ENCODE results near the gene DNPEP. TPM values are rescaled to one million over a fixed set of nuclear protein-coding genes. Genes with fewer than 3 reads are reported as not detected.

Gene DNPEP
- 75.8 and 88.2 TPM in 2 replicates for total RNA-seq (2014; rRNA removed; shearing (Covaris generic))

DNA sequence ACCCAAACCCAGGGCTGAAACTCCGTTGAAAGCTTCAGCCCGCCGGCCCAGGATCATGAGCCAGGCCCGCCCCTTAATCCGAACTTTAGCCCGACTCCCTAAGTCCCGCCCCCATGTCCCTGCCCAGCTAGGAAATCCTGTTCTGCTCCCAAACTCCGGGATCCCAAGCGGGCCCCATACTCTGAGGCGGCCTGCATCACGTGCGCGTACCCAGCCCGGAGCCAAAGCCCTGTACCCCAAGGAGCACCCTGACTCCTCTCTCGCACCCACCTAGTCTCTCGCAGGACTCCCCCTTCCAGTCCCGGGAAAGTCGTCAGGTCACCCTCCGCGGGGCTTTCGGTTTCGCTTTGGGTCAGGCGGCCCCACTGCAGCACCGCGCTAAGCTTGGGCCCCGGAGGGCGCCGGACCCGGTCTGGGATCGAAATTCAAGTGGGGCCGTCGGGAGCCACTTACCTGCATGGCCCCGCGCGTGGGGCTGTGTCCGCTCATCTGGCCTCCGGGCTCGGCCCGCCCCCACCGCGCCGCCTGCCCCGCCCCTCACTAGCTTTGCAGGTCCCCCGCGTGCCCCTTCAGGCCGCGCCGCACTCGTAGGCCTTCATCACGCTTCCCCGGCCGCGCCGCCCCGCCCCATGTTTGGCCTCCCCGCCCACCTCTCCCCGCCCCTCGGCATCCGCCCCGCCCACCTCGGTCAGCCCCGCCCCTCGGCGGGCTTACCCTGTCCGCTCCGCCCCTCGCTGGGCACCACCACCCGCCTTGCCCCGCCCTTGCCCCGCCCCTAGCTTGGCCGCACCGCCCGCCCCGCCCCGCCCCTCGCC lies at the start of gene DNPEP:
DNPEP (minus strand) TSS at position 607 of the 815 bp plus-strand sequence; CDS start at position 489, 118 bp downstream.
- DNase-seq (ENCODE audit: low read depth): peak; percentile 79

DNA sequence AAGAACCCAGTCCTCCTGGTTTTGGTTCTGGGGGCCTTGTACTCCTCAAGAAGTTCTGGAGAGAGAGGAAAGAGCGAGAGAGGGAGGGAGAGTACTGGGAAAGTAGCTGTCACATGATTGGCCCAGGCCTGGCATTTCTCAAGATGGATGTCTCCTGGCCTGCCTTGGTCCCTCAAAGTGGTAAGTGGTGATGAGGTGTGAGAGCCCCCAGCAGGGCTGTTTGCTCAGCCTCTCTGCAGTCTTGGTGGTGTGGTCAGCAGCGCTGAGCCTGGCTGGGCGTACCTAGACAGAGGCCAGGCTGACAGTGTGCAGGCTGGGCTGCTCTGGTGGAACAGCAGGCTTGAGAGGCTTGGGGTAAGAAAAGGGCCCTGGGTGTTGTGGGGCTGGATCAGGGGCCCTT lies 49.4 kb upstream of the DNPEP start:
- no peak for DNase-seq (ENCODE audit: low read depth)

DNA sequence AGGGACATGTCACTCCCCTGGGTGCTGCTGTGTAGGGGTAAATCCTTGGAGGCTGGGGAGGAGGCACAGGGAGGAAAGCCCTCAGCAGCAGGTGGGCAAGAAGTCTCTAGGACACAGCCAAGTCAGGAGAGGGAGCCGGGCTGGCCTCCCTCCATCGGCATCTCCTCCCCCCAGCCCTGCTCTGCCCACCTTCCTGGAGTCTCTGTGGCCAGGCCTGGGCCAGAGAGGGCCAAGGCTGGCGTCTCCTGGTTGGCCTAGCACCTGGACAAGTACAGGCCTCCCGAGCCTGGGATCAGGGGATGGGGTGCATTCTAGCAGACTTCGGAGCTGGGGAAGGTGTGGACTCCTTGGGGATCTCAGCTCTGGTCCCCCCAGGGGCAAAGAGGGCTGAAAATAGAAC lies 48.8 kb upstream of the DNPEP start:
- no peak for DNase-seq (ENCODE audit: low read depth)

DNA sequence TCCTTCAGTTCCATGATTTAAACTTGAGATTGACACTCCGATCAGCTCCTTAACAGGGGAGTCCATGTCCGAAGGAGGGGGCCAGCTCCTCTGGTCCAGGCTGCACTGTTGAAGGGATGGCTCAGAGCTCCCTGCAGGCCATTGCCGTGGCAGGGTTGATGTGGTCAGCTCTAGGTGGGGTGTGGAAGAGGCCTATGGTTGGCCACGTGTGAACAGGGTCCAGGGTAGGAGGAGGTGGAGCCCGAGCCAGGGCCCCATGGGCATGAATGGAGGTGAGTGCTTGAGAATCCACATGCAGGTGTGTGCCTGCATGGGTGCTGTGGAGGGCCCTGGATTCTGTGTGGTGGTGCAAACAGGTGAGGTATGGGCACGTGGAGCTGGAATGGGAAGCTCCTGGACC lies 48.0 kb upstream of the DNPEP start:
- no peak for DNase-seq (ENCODE audit: low read depth)

DNA sequence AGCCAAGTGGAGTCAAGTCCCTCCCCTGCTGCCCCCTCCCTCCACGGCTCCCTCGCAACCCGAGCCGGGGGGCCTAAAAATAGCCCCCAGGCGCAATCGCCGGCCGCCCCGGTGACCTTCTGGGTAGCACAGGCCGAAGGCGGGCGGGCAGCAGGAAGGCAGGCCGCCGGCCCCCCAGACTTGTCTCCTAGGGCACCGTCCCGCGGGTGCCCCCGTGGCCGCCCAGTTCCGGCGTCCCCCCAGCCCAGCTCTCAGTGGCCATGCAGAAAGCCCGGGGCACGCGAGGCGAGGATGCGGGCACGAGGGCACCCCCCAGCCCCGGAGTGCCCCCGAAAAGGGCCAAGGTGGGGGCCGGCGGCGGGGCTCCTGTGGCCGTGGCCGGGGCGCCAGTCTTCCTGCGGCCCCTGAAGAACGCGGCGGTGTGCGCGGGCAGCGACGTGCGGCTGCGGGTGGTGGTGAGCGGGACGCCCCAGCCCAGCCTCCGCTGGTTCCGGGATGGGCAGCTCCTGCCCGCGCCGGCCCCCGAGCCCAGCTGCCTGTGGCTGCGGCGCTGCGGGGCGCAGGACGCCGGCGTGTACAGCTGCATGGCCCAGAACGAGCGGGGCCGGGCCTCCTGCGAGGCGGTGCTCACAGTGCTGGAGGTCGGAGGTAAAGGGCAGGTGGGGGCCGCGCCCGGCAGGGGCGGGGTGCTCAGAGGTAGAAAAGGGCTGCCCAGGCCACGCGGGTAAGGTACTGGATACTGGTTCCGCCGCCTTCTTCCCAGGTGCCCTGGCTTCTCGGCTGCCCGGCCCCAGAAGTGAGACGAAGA lies 47.2 kb upstream of the DNPEP start, which contains the start of gene SPEG:
SPEG (plus strand) TSS at position 126 of the 808 bp plus-strand sequence; CDS start at position 261, 135 bp downstream.
- no peak for DNase-seq (ENCODE audit: low read depth)

DNA sequence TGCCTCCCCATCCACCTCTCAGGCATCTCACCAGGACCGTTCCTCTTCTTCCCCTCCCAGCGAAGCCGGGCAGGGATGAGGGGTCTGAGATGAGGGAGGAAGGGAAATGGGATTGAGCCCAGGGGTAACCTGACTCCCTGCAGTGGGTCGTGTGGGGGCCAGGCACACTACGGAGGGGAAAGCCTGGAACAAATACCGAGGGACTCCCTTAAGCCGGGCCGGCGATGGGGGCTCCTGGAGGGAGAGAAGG lies 46.7 kb upstream of the DNPEP start:
- no peak for DNase-seq (ENCODE audit: low read depth)

DNA sequence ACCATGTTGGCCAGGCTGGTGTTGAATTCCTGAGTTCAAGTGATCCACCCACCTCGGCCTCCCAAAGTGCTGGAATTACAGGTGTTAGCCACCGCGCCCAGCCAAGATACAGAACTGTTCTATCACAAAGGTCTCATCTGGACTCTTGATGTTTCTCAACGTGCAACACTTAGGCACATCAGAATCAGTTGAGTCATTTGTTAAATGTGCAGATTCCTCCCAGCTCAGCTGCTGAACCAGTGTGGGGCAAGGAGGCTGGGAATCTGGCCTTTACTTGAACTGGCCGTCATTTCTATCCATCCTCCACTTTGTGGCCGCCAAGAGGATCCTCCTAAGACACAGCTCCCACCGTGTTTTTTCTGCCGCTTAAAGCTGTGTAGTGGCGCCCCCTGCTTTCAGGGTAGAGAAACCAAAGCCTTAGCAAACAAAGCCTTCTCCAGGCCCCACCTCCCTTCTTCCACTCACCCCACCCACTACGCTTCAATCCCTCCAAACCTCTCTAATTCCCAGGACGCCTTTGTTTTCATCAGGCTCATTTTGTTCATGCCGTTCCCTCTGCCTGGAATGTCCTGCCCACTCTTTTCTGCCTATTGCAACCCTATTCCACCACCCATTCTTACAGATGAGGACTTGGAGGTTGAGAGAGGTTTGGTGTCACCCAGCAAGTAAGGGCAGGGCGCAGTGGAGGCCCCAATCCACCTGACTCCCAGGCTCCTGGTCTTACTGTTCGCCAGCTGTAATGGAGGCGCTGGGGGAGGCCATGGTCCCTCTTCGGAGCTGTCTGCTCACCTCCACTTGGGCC lies 46.2 kb upstream of the DNPEP start:
- peak; percentile 25 for DNase-seq (ENCODE audit: low read depth)

DNA sequence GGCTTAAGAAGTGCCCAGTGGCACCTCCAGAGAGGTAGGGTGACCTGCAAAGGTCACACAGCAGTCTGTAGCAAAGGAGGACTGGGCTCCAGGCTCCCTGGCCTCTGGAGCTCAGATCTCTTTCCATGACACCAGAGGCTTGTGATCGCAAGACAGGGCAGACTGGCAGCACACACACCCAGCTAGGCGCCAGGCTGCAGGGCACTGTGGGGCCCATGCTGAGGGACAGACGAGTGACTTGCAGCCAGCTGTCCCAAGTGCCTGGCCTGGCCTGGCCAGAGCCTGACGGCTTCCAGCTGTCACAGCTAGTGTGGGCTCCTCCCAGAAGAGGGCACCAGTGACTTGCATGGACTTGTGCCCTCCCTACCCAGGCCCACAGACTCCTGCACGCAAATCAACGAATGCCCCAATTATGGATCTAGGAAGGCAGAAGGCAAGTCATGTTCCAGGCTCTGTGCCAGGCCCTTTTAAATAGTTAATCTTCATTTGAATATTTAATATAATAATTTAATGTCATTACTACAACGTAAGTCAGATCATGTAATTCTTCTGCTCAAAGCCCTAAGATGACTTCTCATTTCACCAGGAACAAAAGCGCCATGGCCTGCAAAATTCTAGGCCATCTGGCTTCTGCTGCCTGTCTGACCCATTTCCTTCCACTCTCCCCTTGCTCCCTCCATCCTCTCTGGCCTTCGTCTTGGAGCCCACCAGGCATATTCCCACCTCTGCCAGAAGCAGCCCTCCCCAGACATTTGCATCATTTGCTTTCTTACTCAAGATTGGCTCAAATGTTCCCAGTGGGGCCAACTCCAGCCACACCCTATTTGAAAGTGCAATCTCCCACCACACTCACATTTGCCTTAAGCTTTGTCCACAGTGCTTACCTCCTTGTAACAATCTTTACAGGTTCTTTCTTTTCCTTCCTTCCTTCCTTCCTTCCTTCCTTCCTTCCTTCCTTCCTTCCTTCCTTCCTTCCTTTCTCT lies 43.2 kb upstream of the DNPEP start:
- peak; percentile 61 for DNase-seq (ENCODE audit: low read depth)

DNA sequence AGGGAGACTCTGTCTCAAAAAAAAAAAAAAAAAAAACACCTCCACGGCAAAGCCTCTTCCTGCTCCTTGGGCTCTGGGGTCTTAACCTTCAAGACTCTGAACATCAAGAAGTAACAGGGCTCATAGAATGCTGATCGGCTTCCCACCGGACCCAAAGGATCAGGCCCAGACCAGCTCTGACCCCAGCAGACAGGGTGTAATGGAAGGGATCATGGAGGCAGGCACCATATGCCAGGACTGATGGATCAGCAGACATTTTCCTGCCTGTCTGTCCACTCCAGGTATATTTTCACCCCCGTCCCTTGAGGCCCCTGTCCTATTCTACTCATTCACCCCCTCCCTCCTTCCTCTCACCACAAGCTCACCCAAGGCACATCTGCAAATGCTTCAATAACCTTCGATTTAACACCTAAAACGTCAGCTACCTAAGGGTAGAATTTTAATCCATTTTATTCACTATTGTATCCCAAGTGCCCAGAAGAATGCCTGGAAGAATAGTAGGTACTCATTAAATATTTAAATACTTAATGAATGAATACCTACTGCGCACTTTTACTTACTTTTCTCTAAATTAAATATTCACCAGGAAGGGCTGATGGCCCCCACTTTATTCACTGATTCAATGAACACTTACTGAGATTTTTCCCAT lies 42.4 kb upstream of the DNPEP start:
- no peak for DNase-seq (ENCODE audit: low read depth)

DNA sequence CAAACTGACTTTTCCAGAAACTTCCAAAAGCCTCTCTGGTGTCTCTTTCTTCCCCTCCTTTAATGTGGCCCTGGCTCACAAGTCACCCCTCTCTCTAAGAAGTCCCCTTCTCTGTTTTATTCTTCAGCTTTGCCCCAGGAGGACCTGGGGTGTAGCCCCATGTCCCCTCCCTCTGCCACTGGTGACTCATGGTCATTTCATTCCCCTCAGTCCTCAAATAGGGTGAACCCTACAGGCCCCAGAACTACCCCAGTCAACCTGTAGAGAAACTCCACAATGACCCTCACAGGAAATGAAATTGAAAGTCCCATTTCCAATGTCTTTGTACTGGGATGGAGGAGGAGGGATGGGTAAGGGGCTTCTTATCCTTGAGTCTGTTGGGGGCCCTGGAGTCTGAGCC lies 40.8 kb upstream of the DNPEP start:
- no peak for DNase-seq (ENCODE audit: low read depth)

DNA sequence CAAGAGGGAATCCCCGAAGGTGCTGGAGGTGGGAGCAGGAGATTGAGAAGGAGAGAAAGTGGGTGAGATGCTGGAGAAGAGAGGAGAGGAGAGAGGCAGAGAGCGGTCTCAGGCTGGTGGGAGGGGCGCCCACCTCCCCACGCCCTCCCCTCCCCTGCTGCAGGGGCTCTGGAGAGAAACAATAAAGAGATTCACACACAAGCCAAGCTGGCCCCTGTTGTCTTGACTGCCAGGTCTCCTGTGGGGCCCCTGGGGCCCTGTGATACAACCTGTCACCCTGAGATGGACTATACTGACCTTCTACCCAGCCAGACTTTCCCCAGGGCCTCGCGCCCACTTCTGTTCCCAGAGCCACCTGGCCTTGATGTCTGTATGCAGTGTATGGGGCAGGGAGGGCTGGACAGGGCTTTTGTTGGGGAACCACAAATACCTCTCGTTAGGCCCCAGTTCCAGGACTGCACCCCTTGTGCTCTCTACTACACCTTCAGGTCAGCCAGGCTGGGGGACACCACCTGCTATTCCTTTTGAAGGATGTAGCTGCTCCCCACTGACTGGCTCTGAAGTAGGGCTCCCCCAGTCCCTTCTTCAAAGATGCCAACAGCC lies 38.9 kb upstream of the DNPEP start:
- no peak for DNase-seq (ENCODE audit: low read depth)

DNA sequence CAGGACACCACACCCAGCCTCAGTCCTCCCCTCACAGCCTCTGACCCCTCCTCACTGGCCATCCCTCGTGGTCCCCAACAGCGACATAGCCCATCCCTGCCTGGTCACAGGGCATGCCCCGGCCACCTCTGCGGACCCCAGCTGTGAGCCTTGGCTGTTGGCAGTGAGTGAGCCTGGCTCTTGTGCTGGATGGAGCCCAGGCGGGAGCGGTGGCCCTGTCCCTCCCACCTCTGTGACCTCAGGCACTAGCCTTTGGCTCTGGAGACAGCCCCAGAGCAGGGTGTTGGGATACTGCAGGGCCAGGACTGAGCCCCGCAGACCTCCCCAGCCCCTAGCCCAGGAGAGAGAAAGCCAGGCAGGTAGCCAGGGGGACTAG lies 38.3 kb upstream of the DNPEP start:
- DNase-seq (ENCODE audit: low read depth): no peak

DNA sequence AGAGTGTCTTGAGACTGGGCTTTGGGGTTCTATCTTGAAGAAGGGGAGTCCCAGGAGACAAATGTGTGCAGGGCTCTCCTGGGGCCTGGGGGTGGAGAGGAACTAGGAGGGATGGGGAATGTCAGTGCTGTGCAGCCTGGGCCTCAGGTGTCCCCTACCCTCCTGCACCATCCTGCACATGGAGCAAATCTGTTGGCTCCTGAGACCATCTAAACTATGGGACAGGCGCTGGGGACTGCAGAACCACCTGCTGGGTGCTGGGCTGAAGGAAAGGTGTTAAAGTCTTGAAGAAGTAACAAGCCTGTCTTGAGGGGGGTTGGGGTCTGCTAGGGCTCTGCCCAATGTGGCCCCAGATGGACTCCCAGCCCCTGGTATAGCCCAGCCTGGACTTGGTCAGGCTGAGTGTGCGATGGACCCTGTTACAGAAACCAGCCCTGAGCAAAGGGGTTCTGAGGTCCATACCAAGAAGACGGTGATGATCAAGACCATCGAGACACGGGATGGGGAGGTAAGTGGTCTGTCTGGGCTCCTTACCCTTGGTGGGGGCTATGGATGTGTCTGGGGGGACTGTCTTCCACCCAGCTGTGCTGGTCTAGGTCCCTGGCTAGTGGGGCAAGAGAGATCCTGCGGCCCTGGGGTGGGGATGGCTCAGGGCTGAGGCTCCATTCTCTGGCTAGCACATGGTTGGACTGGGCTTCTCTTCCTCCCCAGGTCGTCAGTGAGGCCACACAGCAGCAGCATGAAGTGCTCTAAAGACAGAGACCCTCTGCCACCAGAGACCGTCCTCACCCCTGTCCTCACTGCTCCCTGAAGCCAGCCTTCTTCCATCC lies 37.7 kb upstream of the DNPEP start:
- no peak for DNase-seq (ENCODE audit: low read depth)

DNA sequence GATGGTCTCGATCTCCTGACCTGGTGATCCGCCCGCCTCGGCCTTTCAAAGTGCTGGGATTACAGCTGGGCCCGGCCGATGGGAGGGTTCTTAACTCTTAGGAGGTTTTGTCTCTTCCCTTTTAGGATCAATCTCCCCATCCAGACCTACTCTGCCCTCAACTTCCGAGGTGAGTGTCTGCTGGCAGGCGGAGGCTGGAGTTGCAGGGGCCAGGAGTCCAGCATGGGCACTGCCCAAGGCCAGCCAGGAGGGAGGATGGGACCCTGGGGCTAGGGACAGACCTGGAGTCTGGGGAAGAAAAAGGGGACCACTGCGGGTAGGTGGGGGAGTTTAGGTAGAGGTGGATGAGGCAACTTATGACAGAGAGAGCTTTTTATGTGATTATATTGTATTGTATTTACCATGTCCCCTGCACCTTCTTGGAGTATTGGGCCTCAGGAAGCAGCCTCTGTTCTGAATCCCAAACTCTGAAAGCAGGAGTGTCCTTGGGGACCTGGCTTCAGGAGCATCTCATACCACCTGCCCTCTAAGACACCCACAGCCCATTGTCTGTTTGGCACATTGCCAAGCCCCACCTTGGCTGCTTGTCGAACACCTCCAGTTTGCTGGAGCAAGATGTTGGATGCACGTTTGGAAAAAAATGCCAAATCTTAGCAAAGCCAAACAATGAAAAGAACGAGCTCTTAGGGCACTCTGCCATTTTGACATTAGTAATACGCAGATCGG lies 36.1 kb upstream of the DNPEP start:
- no peak for DNase-seq (ENCODE audit: low read depth)

DNA sequence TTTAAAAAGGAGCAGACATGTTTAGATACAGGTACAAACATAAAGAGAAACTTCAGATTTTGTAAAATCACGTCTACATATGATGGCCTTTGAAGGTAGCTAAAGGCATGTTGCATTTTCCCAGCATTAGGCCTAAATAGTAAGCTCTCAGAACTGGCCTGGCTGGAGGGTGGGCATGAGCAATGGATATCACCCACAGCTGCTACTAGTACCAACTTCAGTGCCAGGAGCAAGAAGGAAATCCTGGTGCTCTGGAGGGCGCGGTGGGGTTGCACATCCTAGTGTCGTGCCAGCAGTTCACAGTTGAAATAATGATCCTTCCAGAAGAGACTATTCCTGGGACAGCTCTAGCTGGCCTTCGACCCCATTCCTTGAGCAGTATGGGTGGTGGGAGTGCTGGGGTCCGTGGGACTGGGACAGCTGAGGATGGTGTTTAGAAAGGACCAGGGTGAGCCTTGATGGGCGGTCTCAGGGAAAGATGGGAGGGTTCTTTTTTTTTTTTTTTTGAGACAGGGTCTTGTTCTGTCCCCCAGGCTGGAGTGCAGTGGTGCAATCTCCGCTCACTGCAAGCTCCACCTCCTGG lies 35.3 kb upstream of the DNPEP start:
- DNase-seq (ENCODE audit: low read depth): no peak

DNA sequence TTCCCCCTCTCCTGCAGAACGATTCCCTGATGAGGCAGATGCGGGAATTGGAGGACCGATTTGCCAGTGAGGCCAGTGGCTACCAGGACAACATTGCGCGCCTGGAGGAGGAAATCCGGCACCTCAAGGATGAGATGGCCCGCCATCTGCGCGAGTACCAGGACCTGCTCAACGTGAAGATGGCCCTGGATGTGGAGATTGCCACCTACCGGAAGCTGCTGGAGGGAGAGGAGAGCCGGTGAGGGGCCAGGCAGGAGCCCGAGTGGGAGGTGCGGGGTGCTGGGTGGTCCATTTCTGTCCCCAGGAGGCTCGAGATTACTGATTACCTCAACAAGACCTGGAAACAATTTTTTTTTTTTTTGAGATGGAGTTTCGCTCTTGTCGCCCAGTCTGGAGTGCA lies 33.6 kb upstream of the DNPEP start:
- no peak for DNase-seq (ENCODE audit: low read depth)

DNA sequence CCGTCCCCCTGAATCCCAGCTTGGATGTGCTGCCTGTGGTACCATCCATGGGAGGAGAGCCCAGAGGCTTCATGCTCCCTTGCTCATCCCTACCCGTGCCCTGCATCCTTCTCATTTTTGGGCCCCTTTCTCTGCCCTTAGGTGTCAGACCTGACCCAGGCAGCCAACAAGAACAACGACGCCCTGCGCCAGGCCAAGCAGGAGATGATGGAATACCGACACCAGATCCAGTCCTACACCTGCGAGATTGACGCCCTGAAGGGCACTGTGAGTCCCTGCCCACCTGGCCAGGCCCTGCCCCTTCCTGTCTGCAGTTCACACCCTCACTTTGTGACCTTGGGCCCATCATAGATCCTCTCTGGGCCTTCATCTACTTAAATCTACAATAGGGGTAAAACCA lies 33.0 kb upstream of the DNPEP start:
- no peak for DNase-seq (ENCODE audit: low read depth)

Data from M059J (cell line).